T-helper 2 cell treated with Interferon-gamma antibody and Interleukin-4, amounts not matched to agents 100 ng/mL and 5 ng/mL, for 36 hours (primary cell): Measurements from ENCODE around the gene VASN. TPM values are rescaled to one million over a fixed set of nuclear protein-coding genes. Genes with fewer than 3 reads are reported as not detected.

ENCODE experiments used
- intact Hi-C: fragments of 100-400 bp; cut with micrococcal nuclease; formaldehyde crosslinking; loops from one replicate; pipeline ENCODE4 v1.15.1; 2023
- total RNA-seq: library from RNA; stranded (reverse); gene quantifications from 2 replicates; pipeline ENCODE4 v1.2.3, GENCODE V29; 2022

Gene VASN
- total RNA-seq, 1 donor from 2014 or later, result not detected

GRCh38 chr16:4351880-4352279 is 19.8 kb upstream of the VASN start:
- intact Hi-C loops, result loop anchor here (1.0 to 2.0 kb wide), 2 partner anchors 45 to 79 kb away; partner anchors contain the start of gene TFAP4

DNA sequence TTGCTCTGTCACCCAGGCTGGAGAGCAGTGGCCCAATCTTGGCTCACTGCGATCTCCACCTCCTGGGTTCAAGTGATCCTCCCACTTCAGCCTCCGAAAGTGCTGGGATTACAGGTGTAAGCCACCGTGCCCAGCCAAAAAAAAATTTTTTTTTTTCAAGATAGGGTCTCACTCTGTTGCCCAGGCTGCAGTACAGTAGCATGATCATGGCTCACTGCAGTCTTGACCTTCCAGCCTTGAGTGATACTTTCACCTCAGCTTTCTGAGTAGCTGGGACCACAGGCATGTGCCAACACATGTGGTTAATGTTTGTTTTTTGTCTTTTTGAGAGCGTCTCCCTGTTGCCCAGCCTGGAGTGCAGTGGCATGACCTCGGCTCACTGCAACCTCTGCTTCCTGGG is 18.8 kb upstream of the VASN start:
- intact Hi-C loops, result no loop called here

- intact Hi-C loops, result no loop called here
Observed at GRCh38 chr16:4353675-4354074, 18.0 kb upstream of the VASN start.

GRCh38 chr16:4354512-4355409 is 16.9 kb upstream of the VASN start:
- intact Hi-C loops, result loop anchor here (5.0 kb wide), 1 partner anchor 48 kb away; no protein-coding TSS in a partner anchor

GRCh38 chr16:4356820-4357219 is 14.8 kb upstream of the VASN start:
- intact Hi-C loops, result loop anchor here (5.0 kb wide), 1 partner anchor 45 kb away; no protein-coding TSS in a partner anchor

DNA sequence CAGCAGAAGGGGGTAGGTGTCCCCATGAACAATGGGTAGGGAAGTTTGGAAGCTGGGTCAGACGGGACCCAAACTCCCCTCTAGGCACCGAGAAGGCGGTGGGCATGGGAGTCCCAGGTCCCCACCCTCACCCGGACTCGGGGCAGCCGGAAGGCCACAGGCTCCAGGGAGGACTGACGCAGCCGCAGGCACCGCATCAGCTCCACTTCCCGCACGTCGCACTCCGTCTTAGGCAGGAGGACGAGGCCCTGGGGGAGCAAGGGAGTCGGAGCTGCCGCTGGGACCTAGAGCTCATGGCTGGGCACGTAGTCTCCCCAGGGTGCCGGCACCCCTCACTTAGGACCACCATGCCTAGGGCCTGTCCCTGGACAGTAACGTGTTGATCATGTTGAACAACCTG is 13.4 kb upstream of the VASN start:
- intact Hi-C loops, result loop anchor here (5.0 kb wide), 1 partner anchor 44 kb away; no protein-coding TSS in a partner anchor

DNA sequence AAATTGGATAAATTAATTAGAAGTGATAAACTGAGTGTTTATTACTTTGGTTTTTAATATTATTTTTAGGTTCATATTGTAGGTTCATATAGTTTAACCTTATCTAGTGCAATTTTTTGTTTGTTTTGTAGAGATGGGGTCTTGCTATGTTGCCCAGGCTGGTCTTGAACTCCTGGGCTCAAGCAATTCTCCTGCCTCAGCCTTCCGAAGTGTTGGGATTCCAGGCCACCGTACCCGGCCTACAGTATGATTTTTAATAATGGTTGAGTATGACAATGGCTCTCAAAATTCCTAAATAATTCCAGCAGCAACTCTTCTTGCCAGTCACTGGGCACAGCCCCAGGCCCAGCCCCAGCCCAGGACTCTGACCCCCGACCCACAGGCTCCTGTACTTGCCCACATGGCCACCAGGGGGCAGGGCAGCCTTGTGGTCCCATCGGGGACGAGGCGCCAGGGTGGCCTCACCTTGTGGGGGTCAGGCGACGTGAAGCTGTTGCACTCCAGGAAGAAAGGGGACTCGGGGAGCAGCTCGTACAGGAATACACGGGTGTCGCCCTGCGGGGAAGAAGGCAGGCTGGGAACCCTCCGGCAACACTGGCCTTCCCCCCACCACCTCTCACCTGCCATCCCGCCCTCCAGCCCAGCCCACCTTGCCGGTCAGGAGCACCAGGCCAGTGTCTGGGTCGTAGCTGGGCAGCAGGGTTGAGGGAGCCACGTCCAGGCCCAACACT is 12.7 kb upstream of the VASN start:
- intact Hi-C loops, result loop anchor here (5.0 kb wide), 1 partner anchor 43 kb away; no protein-coding TSS in a partner anchor

- intact Hi-C loops, result loop anchor here (5.0 kb wide), 1 partner anchor 42 kb away; no protein-coding TSS in a partner anchor
Observed at GRCh38 chr16:4359914-4360313, 11.7 kb upstream of the VASN start.

DNA sequence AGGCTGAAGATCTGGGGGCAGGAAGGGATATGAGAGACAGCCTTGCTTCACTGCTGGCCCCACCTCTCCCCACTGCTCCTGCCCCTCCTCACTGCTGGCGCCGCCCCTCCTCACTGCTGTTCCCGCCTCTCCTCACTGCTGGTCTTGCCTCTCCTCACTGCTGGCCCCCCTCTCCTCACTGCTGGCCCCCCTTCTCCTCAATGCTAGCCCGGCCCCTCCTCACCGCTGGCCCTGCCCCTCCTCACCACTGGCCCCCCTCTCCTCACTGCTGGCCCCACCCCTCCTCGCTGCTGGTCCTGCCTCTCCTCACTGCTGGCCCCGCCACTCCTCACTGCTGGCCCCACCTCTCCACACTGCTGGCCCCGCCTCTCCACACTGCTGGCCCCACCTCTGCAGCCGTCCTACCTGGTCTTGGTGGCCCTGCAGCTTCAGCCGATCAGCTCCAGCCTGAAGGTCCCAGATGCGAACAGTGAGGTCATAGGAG is 11.1 kb upstream of the VASN start:
- intact Hi-C loops, result no loop called here

- intact Hi-C loops, result no loop called here
Observed at GRCh38 chr16:4361033-4361943, 10.4 kb upstream of the VASN start.

DNA sequence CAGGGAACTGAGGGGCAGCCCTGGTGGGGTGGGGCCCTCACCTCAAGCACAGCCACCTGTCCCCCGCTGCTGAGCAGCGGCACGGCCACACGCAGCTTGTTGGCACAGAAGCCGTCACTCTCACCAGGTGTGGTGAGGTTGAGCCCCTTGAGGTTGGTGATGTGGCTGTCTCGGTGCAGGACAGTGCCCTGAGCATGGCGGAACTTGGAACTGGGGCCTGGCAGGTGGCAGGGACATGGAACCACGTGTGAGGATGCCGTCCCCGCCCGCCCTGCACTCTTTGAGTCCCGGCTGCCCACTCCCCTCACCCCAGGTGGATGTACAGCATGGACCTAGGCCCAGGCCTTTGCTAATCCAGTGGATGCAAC is 9.7 kb upstream of the VASN start:
- intact Hi-C loops, result no loop called here

DNA sequence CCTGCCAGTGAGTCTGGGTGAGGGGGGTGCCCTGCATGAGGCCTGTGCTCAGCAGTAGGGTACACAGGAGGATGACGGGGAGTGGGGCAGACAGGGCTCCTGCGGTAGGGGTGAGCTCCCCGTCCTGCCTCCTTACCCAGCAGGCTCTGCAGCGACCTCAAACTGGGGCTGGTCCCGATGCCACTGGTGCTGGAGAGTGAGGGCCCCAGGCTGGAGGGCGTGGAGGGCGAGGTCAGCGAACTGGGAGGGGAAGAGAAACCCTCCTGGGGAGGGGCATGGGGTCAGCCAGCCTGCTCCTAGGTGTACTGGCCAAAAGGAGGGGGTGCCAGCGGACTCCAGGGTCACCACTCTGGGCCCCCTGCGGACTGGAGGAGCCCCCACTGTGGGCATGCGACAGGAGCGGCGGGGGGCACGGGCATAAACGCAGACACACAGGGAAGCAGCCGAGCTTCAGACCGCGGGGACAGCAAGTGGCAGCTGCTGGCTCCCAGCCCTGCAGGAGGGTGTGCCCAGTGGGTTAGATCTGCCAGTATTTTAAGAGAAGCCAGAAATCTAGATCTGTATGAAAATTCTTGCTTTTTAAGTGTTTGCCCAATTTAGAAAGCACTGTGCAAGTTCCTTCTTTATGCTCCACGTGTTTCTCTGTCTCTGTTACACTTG is 9.0 kb upstream of the VASN start:
- intact Hi-C loops, result no loop called here

GRCh38 chr16:4364196-4365013 is 7.2 kb upstream of the VASN start:
- intact Hi-C loops, result no loop called here

- intact Hi-C loops, result no loop called here
Observed at GRCh38 chr16:4365014-4365406, 6.6 kb upstream of the VASN start.

GRCh38 chr16:4365615-4366014 is 6.0 kb upstream of the VASN start:
- intact Hi-C loops, result no loop called here

DNA sequence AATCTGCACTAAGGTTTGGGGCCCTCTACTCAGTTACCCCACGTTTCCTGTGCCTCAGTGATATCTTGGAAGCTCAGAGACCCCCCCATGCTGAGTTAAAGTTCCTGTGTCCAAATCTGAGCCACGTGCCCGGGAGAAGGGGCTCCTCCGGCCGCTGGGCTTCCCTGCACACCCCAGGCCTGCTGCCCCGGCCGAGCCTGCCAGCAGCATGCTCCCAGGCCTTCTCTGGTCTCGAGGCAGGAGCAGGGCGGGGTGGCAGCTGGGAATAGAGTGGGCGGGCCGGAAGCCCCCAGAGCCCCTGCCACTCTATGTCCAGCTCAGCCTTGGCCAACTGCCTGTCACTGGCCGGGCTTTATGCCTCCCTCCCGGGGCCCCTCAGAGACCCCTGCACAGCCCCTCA is 5.6 kb upstream of the VASN start:
- intact Hi-C loops, result no loop called here

GRCh38 chr16:4367393-4367856 is 4.2 kb upstream of the VASN start:
- intact Hi-C loops, result no loop called here

DNA sequence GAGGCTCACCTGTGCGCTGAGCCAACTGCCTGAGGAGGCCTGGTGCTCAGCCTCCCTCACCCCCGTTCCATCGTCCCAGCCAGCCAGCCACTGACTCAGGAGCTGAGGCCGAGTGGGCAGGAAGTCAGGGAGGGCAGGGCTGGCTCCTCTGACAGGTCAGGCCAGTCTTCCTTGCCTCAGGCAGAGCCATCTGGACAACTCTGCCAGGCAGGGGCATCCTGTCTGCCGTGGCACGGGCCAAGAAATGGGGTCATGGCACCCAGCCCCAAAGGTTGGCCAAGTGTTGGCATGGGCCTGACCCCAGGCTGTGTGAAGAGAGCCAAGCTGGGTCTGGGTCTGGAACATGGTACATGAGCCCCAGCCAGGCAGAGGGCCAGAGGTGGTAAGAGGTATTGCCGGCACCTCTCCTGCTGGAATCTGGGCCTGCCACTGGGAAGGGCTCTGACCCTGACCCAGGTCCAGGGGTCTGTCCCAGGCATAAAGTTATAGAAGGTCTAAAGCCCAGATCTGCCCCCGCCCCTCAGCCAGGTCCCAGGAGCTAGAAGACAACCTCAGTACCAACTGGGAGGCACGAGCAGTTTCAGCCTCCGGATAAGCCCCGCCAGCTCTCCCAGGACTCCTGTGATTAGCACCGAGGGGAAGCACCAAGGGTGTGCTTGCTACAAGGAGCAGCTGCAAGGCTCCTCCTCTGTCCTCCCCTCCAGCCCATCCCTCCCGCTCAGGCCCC is 2.5 kb upstream of the VASN start:
- intact Hi-C loops, result no loop called here

- intact Hi-C loops, result no loop called here
Observed at GRCh38 chr16:4370151-4370550, 1.5 kb upstream of the VASN start.
